B cell (primary cell): Measurements from ENCODE around the gene ATG4B.

ENCODE experiments used
- CTCF ChIP-seq: fragments of 200-600 bp; IDR thresholded peaks from one replicate; pipeline ENCODE4 v1.8.0; 2022; ENCODE audit warnings: antibody characterized with exemption, mild to moderate bottlenecking
- EZH2 ChIP-seq: IDR thresholded peaks from 2 replicates; pipeline ENCODE4 v1.6.1; 2012; ENCODE audit warnings: borderline replicate concordance, low read depth, mild to moderate bottlenecking, moderate library complexity, low read length; ENCODE audit not compliant: insufficient read depth, poor library complexity, severe bottlenecking

DNA sequence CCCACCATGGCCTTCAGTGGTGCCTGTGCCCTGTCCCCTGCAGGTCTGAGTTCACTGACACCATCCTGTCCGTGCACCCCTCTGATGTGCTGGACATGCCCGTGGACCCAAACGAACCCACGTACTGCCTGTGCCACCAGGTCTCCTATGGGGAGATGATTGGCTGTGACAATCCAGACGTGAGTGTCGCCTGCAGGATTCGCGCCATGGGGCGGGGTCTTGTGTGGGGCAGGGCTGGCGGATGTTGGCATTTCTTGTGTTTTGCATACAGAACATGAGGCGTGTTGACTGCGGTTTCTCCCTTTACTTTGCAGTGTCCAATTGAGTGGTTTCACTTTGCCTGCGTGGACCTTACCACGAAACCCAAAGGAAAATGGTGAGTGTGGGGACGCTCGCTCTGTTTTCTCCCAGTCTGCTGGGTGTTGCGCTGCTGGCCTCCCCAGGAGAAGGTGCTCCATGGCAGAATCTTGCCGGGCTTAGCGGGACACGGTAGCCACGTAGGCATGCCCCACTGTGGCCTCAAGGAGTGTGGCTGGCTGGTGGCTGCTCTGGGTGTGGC is 85.5 kb downstream of the ATG4B start:
- TF ChIP-seq CTCF (no peak), EZH2 (no peak)
